ENCODE results near the gene SLC15A4.
"Not testable (repeated sequence)": the region's sequence is repeated elsewhere in the genome, so short reads cannot be mapped to it uniquely, and the experiment has no call there.

DNA sequence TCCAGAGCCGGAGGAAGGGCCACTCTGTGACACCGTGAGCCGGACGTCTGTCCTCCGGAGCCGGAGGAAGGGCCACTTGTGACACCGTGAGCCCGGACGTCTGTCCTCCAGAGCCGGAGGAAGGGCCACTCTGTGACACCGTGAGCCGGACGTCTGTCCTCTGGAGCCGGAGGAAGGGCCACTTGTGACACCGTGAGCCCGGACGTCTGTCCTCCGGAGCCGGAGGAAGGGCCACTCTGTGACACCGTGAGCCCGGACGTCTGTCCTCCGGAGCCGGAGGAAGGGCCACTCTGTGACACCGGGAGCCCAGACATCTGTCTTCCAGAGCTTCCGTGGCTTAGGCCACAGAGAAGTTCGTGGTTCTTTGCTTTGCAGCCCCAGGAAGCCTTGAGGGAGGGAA is 22.9 kb upstream of the SLC15A4 start:
- TF ChIP-seq, protein P1, sequence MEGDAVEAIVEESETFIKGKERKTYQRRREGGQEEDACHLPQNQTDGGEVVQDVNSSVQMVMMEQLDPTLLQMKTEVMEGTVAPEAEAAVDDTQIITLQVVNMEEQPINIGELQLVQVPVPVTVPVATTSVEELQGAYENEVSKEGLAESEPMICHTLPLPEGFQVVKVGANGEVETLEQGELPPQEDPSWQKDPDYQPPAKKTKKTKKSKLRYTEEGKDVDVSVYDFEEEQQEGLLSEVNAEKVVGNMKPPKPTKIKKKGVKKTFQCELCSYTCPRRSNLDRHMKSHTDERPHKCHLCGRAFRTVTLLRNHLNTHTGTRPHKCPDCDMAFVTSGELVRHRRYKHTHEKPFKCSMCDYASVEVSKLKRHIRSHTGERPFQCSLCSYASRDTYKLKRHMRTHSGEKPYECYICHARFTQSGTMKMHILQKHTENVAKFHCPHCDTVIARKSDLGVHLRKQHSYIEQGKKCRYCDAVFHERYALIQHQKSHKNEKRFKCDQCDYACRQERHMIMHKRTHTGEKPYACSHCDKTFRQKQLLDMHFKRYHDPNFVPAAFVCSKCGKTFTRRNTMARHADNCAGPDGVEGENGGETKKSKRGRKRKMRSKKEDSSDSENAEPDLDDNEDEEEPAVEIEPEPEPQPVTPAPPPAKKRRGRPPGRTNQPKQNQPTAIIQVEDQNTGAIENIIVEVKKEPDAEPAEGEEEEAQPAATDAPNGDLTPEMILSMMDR (IDR thresholded peaks at IDR 0.05) = not testable (repeated sequence)
- TF ChIP-seq POLR2A (IDR thresholded peaks at IDR 0.05) = not testable (repeated sequence)

Data from Peyer's patch (tissue), 4 donors.